Progenitor cell of endocrine pancreas (in vitro differentiated cells): ENCODE data around the gene CEL. TPM values are rescaled to one million over a fixed set of nuclear protein-coding genes. Genes with fewer than 3 reads are reported as not detected.

Source experiments
- DNase-seq: peaks from one replicate; pipeline ENCODE4 v3.0.0; 2021; ENCODE audit warnings: low spot score; ENCODE audit not compliant: unreplicated experiment
- H3K27ac Mint-ChIP-seq: 2 replicates; pipeline ENCODE4 v1.8.0; 2021; ENCODE audit warnings: mild to moderate bottlenecking, moderate library complexity, mixed read lengths
- H3K27me3 Mint-ChIP-seq: 2 replicates; pipeline ENCODE4 v1.8.0; 2021; ENCODE audit warnings: mixed read lengths
- H3K36me3 Mint-ChIP-seq: 2 replicates; pipeline ENCODE4 v1.8.0; 2022; ENCODE audit warnings: mixed read lengths; ENCODE audit not compliant: insufficient read depth
- H3K4me1 Mint-ChIP-seq: 2 replicates; pipeline ENCODE4 v1.8.0; 2021; ENCODE audit warnings: low read depth, mixed read lengths
- H3K4me3 Mint-ChIP-seq: 2 replicates; pipeline ENCODE4 v1.8.0; 2021; ENCODE audit warnings: low read depth, mild to moderate bottlenecking, moderate library complexity, mixed read lengths
- H3K9me3 Mint-ChIP-seq: 2 replicates; pipeline ENCODE4 v1.8.0; 2021; ENCODE audit warnings: low read depth, mixed read lengths
- total RNA-seq: library from RNA; stranded (reverse); gene quantifications from 2 replicates; pipeline ENCODE4 v1.2.1, GENCODE V29; 2021
- TF ChIP-seq, protein P1 (sequence below): fragments of 200-600 bp; sonication (generic); IDR thresholded peaks from one replicate; pipeline ENCODE4 v1.5.0; 2021; ENCODE audit warnings: antibody characterized with exemption, mild to moderate bottlenecking; ENCODE audit not compliant: unreplicated experiment

The CEL gene
- total RNA-seq, 1 donor from 2014 or later: 5.2 TPM

DNA sequence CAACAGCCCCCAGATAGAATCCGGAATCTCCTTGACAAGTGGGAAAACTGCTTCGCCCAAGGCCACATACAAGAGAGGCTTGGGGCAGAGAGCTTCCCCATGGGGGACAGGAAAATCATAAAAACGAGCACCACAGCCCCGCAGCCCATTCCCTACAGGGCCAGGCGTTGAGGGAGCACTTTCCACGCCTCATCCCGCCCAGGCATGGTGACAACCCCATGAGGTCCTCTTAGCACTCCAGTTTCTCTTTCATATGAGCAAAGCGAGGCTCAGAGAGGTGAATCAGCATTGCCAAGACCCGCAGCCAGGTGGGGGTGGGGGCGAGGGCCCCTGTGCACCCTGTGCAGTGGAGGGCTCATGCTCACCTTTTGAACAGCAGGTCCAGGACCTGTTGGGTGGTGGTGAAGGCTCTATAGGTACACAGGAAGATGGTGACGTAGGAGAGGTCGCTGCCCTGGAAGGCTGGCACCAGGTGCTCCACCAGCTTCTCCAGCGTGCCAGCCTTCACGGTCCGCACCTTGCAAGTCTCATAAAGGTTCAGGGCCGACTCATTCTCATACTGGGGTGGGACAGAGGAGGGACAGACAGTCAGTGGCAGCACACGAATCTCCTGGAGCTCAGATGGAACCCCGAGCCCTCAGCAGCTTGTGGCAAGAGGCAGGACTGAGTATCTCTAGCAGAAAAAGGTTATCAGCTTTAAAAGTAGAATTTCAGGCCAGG is 48.3 kb downstream of the CEL start:
- H3K4me1 Mint-ChIP-seq: peaks cover 2% of the 10 kb centered on the region
- no peak overlapping the region for H3K27ac Mint-ChIP-seq
- DNase-seq: no peak
- TF ChIP-seq, protein P1, sequence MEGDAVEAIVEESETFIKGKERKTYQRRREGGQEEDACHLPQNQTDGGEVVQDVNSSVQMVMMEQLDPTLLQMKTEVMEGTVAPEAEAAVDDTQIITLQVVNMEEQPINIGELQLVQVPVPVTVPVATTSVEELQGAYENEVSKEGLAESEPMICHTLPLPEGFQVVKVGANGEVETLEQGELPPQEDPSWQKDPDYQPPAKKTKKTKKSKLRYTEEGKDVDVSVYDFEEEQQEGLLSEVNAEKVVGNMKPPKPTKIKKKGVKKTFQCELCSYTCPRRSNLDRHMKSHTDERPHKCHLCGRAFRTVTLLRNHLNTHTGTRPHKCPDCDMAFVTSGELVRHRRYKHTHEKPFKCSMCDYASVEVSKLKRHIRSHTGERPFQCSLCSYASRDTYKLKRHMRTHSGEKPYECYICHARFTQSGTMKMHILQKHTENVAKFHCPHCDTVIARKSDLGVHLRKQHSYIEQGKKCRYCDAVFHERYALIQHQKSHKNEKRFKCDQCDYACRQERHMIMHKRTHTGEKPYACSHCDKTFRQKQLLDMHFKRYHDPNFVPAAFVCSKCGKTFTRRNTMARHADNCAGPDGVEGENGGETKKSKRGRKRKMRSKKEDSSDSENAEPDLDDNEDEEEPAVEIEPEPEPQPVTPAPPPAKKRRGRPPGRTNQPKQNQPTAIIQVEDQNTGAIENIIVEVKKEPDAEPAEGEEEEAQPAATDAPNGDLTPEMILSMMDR: no peak
- no peak overlapping the region for H3K4me3 Mint-ChIP-seq
- no peaks in the 10 kb centered on the region for H3K9me3 Mint-ChIP-seq
- H3K36me3 Mint-ChIP-seq: peaks cover 8% of the 10 kb centered on the region
- no peaks in the 10 kb centered on the region for H3K27me3 Mint-ChIP-seq

DNA sequence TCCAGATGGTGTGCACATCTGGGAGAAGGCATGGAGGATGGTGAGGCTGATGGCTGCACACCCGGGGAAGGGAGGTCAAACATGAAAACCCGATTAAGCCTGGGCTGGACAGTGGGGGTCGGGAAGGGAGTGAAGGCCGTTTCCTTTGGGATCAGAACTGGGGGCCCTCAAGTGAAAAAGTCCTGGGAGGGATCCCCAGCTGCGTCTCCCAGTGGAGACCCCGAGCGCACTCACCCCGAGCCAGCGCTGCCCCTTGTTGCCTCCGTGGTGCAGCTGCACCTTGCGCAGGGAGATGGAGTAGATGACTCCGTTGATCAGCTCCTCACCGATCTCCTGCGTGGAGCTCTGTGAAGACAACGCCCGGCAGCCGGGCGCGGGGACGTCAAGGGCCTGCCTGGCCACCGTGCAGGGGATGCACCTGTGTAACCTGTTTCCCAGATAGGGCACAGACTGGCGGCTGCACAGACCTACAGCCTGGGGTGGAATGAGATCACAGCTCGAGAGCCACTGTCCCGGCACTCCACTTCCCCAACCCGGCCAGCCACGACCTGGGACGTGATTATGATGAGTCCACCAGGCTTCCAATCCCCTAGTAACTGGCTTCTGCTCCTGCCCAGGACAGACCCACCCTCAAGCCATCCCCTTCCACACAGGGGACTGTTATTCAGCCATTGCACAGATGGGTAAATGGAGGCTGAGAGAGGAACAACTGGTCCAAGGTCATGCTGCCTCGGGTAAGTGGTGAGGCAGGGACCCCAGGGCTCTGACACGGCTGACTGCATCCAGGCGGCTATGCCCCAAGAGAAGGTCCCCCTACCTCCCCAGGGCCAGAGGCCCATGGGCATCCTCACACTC is 50.3 kb downstream of the CEL start:
- TF ChIP-seq, protein P1: no peak
- Mint-ChIP-seq H3K36me3 (peaks cover 4% of the 10 kb centered on the region), H3K27ac (no peak overlapping the region), H3K9me3 (no peaks in the 10 kb centered on the region), H3K4me3 (no peak overlapping the region), H3K4me1 (peaks cover 2% of the 10 kb centered on the region), H3K27me3 (no peaks in the 10 kb centered on the region)
- DNase-seq: no peak

DNA sequence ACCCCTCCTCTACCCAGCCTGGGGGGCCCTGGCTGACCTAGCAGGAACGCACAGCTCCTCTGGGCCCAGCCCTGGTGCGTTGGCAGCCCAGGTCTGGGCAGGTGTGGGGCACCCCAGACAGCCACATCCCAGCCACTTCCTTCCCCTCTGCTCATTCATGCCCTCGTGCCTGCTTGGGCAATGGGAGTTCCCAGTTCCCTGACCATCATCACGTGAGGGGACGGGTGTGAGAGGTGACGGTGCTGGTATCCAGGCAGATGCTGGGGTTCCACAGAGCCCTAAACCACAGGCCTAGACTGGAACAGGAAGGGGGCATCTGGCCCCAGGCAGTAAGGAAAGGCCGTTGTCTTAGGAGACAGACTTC is 50.9 kb downstream of the CEL start:
- Mint-ChIP-seq H3K9me3 (no peaks in the 10 kb centered on the region), H3K4me3 (no peak overlapping the region), H3K27me3 (no peaks in the 10 kb centered on the region), H3K36me3 (peaks cover 4% of the 10 kb centered on the region), H3K4me1 (peaks cover 2% of the 10 kb centered on the region), H3K27ac (no peak overlapping the region)
- no peak for DNase-seq
- TF ChIP-seq, protein P1: no peak

DNA sequence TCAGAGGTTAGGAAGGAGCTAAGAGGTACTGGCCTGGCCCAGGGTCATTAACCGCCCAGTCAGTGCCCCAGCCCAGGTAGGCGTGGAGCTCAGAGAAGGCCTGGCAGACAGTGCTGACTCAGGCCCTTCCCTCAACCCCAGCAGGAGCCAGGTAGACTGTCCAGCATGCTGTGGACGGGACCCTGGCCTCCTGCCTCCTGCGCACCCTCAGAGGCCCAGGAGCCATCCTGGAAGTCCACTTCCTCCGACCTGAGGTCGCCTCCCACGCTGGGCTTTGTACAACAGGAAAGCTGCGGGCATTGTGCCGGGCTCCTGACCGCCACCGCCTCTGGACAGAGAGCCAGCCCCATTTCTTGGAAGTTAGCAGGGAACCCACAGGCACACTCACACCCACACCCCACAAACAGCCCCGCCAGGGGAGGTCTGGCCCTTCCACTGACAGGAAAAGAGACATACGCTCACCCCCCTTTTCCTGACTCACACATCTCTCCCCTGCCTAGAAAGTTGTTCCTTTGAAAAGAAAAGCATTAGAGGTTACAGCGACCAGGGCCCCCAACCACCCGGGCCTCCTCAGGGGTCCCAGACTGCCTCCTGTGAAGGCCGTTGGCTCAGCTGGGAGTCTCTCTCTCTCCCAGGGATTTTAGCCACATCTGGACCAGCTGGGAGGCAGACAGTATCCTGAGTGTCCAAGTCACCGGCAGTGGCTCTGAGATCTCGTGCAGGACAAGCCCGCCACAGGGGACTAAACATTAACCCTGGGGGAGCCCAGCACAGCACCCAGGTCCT is 51.6 kb downstream of the CEL start:
- Mint-ChIP-seq H3K4me1 (peaks cover 2% of the 10 kb centered on the region), H3K27me3 (no peaks in the 10 kb centered on the region), H3K36me3 (peaks cover 4% of the 10 kb centered on the region), H3K27ac (no peak overlapping the region), H3K4me3 (no peak overlapping the region), H3K9me3 (no peaks in the 10 kb centered on the region)
- DNase-seq: no peak
- TF ChIP-seq, protein P1: no peak
